Gastrocnemius medialis (tissue), 4 donors: ENCODE measurements around the gene SSPN.

Experiments used
- CTCF ChIP-seq, 5 experiments: fragments of 450-650 bp in 3 of 5; fragments of 200-600 bp in 2 of 5; sonication (generic) in 2 of 5; IDR thresholded peaks in 4 of 5; conservative IDR thresholded peaks in 1 of 5; 1 replicate in 4 of 5; 2 replicates in 1 of 5; pipeline ENCODE4 v1.5.1; 2016 to 2019; ENCODE audit warnings: antibody characterized with exemption in 5 of 5, mild to moderate bottlenecking in 3 of 5, moderate library complexity in 3 of 5
- POLR2A ChIP-seq, 2 donors: fragments of 450-650 bp; IDR thresholded peaks; one replicate each; pipeline ENCODE4 v1.6.1; 2017; ENCODE audit warnings: antibody characterized with exemption in 2 of 2, mild to moderate bottlenecking in 2 of 2, moderate library complexity in 2 of 2

- TF ChIP-seq POLR2A (IDR thresholded peaks at IDR 0.05) (no peak), CTCF (IDR thresholded peaks at IDR 0.05 in 4 of 5, conservative IDR thresholded peaks at IDR 0.05 in 1 of 5) (no peak)
Observed at GRCh38 chr12:26266881-26267280, 71.5 kb downstream of the SSPN start.
